Activated CD8-positive, alpha-beta memory T cell treated with anti-CD3 and anti-CD28 coated beads, Interleukin-2, amount 10 ng/mL, durations not matched to agents 7 days and 5 days (primary cell): ENCODE results near the gene CACNB4. TPM values are rescaled to one million over a fixed set of nuclear protein-coding genes. Genes with fewer than 3 reads are reported as not detected.
A peak's percentile ranks its signal among the peaks of the same experiment; 100 is the strongest.

Experiments used
- ATAC-seq: fragments of 150-1000 bp; cut with Tn5 transposase; one replicate; pipeline ENCODE4 v1.10.0; 2021; ENCODE audit warnings: moderate library complexity
- CTCF ChIA-PET: fragments of 350-600 bp; sonication (Branson Sonifier 250); formaldehyde crosslinking; loops from one replicate; lab custom pipeline; 2021; ENCODE audit warnings: antibody characterized with exemption; lab: Charles Lee
- DNase-seq: peaks from one replicate; pipeline ENCODE4 v3.0.0-alpha.2; 2020
- H3K27ac Mint-ChIP-seq: one replicate; pipeline ENCODE4 v1.8.0; 2021; ENCODE audit warnings: mild to moderate bottlenecking, mixed read lengths
- H3K27me3 Mint-ChIP-seq: one replicate; pipeline ENCODE4 v1.8.0; 2021; ENCODE audit warnings: mixed read lengths
- H3K36me3 Mint-ChIP-seq: one replicate; pipeline ENCODE4 v1.8.0; 2021; ENCODE audit warnings: mild to moderate bottlenecking, mixed read lengths
- H3K4me1 Mint-ChIP-seq: one replicate; pipeline ENCODE4 v1.8.0; 2021; ENCODE audit warnings: mixed read lengths
- H3K4me3 Mint-ChIP-seq: one replicate; pipeline ENCODE4 v1.8.0; 2021; ENCODE audit warnings: mild to moderate bottlenecking, moderate library complexity, mixed read lengths
- H3K9me3 Mint-ChIP-seq: one replicate; pipeline ENCODE4 v1.8.0; 2022; ENCODE audit warnings: low read depth, mixed read lengths
- total RNA-seq, 2 experiments: library from RNA; stranded (reverse); gene quantifications; one replicate each; pipeline ENCODE4 v1.2.3, GENCODE V29; 2021

CACNB4 gene
- total RNA-seq, 2 experiments from 2014 or later = 0.14 to 0.23 TPM

DNA sequence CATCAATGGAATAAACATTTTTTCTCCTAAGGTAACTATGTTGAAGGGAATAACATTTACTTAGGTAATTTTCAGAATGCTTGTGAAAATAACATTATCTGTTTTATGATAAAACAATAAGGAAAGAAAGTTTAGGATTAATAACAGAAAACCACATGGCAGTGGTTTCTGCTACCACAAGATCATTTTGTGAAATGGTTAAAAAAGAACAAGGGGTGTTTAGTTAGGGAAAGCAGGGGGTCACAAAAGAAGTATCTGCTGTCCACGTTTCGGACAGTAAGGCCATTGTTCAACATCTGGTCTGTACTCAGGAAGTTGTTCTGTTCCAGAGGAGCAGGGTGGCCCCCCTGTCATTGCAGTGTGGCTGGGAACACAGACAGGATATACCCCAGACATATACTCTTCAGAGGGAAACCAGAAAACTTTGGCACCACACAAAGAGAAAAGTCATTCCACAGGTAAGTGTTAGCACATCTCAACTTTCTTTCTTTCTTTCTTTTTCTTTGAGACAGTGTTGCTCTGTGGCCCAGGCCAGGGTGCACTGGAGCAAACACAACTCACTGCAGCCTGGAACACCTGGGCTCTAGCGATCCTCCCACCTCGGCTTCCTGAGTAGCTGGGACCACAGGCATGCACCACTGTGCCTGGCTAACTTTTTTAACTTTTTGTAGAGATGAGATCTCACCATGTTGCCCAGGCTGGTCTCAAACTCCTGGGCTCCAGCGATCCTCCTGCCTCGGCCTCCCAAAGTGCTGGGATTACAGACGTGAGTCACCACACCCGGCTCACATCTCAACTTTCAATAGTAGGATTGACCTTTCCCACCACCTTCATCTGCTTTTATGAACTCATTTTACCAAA lies 255.8 kb downstream of the CACNB4 start:
- Mint-ChIP-seq H3K4me1 (peaks cover 2% of the 10 kb centered on the region), H3K36me3 (no peaks in the 10 kb centered on the region), H3K27ac (no peak overlapping the region), H3K27me3 (peaks cover 4% of the 10 kb centered on the region), H3K9me3 (no peaks in the 10 kb centered on the region), H3K4me3 (no peak overlapping the region)
- ATAC-seq (no peak), DNase-seq (no peak)
- CTCF ChIA-PET = interaction anchor here (0.7 to 1.2 kb wide), 2 partner anchors 23 to 281 kb away, joined by 3 to 11 read pairs; no protein-coding TSS in a partner anchor

DNA sequence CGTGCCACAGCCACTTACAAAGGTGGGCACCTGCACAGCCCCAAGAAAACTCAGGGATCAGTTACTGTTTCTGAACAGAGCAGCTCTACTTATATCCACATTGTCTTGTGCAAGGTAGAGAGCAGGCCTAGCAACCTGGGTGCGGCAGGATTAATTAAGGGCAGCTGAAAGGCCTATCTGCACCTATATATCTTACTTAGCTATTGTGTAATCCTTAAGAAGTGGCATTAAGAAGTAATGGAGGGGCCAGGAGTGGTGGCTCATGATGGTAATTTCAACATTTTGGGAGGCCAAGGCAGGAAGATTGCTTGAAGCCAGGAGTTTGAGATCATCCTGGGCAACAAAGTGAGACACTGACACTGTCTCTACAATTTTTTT lies 257.8 kb downstream of the CACNB4 start:
- CTCF ChIA-PET = no interaction called here
- ATAC-seq (no peak), DNase-seq (no peak)
- H3K4me1 Mint-ChIP-seq = peaks cover 2% of the 10 kb centered on the region
- H3K9me3 Mint-ChIP-seq = no peaks in the 10 kb centered on the region
- no peaks in the 10 kb centered on the region for H3K27me3 Mint-ChIP-seq
- H3K27ac Mint-ChIP-seq = no peak overlapping the region
- no peak overlapping the region for H3K4me3 Mint-ChIP-seq
- H3K36me3 Mint-ChIP-seq = no peaks in the 10 kb centered on the region

DNA sequence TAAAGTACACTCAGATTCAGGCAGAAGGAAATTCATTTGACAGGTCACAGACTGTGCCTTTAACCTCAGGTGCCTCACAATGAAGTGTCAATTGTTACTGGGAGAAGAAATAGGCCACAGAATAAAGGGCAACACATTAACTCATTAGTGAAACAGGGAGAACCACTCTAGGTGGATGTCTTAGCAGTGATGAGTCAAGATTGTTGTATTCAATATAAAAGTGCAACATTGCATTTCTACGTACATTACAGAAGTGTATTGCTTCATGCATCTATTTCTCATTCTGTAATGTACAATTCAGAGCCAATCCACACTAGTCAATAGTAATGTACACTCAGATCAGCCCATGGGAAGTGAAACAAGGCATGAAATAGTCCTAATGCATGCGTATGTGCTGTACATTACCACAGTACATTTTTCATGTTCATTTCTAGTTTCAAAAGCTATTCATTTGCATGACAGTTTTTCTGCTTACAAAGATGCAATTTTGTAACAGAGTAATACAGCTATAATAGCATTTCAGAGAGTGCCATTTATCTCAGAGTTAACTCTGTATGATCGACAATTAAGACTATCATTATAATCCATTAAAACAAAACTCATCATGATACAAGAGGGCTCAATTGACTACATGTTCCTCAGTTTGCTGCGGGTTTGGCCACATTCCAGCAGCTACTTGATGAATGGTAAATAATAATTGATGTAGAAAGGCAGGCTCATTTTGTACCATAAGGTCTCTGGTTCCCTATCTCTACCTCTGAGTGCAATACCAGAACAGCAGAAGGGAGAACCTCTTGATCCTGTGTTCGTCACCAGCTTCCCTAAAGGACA lies 258.4 kb downstream of the CACNB4 start:
- Mint-ChIP-seq H3K4me3 (no peak overlapping the region), H3K36me3 (no peaks in the 10 kb centered on the region), H3K27me3 (peaks cover 2% of the 10 kb centered on the region), H3K27ac (no peak overlapping the region), H3K9me3 (no peaks in the 10 kb centered on the region), H3K4me1 (peaks cover 2% of the 10 kb centered on the region)
- CTCF ChIA-PET = no interaction called here
- ATAC-seq (no peak), DNase-seq (no peak)

DNA sequence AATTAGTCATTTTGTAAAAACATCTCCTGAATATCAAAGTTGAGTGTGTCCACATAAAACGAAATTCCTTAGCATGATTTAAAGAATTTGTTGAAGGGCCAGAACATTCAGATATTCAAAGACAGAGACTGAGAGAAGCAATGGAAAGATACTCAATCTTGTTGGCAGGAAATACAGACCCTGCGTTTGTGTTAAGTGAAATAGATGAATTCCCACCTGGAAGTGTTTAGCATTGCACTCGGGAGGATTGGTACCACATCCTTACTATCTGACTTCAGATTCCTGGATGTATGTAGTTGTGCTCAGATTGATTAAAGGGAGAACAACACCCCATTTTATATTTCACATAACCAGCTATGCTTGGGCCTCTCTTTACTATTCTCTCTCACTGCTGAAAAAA lies 260.9 kb downstream of the CACNB4 start:
- H3K36me3 Mint-ChIP-seq = no peaks in the 10 kb centered on the region
- no peak overlapping the region for H3K4me3 Mint-ChIP-seq
- CTCF ChIA-PET = no interaction called here
- H3K9me3 Mint-ChIP-seq = no peaks in the 10 kb centered on the region
- no peak overlapping the region for H3K27ac Mint-ChIP-seq
- H3K4me1 Mint-ChIP-seq = peaks cover under 1% of the 10 kb centered on the region
- peaks cover 9% of the 10 kb centered on the region for H3K27me3 Mint-ChIP-seq
- ATAC-seq = no peak
- no peak for DNase-seq

DNA sequence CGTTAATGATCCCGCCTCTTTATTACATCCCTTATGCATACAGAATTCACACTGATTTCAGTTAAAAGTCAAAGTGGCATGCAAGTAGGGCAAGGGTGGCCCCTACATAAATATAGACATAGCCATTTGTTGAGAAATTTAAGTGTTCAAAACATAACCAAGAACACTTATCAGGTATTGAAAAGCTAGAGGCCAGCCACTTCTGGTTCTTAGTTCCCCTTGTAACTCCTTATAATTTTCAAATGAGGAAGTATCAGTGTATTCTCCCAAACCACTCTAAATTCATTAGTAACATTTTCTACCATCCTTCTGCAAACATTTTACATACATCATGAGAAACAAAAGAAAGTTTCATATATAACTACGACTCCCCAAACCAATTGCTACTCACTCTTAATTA lies 264.9 kb downstream of the CACNB4 start:
- Mint-ChIP-seq H3K27me3 (peaks cover 9% of the 10 kb centered on the region), H3K4me1 (peaks cover under 1% of the 10 kb centered on the region), H3K36me3 (no peaks in the 10 kb centered on the region), H3K4me3 (no peak overlapping the region), H3K27ac (no peak overlapping the region), H3K9me3 (no peaks in the 10 kb centered on the region)
- DNase-seq (no peak), ATAC-seq (no peak)
- CTCF ChIA-PET = no interaction called here

DNA sequence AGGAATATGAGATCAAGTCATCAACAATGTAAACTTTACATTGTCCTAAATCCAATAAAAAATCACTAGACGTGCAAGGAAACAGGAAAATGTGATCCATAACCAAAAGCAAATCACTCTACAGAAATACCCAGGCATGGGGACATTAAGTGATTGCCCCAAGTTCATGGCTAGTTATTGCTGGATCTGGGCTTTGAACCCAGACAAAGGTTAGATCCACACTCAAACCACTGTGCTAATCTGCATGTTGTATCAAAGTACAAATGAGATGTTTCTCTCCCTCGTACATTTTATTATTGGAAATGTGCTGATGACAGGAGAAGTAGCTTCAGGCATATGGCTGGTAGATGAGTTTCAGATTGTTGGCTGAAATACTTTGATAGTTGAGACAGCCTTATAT lies 267.9 kb downstream of the CACNB4 start:
- DNase-seq (no peak), ATAC-seq (no peak)
- H3K27ac Mint-ChIP-seq = no peak overlapping the region
- CTCF ChIA-PET = no interaction called here
- H3K27me3 Mint-ChIP-seq = peaks cover 9% of the 10 kb centered on the region
- H3K4me3 Mint-ChIP-seq = no peak overlapping the region
- H3K36me3 Mint-ChIP-seq = no peaks in the 10 kb centered on the region
- no peaks in the 10 kb centered on the region for H3K9me3 Mint-ChIP-seq
- peaks cover 21% of the 10 kb centered on the region for H3K4me1 Mint-ChIP-seq

DNA sequence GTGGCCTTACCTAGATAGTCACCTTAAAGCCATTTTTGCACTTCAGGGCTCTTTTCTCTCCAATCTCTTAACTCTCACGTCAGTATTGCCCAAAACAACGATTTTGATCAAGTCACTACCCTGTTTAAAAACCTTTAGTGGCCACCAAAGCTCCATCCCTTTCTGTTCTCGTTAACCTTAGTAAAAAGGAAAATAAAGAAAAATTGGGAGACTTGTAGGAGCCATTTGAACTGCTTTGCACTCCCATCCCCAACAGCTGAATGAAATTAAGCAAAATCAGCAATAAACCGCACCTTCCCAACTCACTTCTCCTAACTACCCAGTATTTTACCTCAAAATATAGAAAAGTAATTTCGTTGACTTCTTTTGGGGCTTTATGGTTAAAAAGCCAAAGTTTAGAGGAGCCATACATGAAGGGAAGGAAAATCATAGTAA lies 269.9 kb downstream of the CACNB4 start:
- Mint-ChIP-seq H3K4me1 (peaks cover 33% of the 10 kb centered on the region), H3K36me3 (peaks cover 3% of the 10 kb centered on the region), H3K4me3 (peak overlapping the region; percentile 98), H3K9me3 (no peaks in the 10 kb centered on the region), H3K27me3 (peaks cover 1% of the 10 kb centered on the region), H3K27ac (peak overlapping the region; percentile 86)
- ATAC-seq (no peak), DNase-seq (no peak)
- CTCF ChIA-PET = interaction anchor here (1.3 kb wide), 1 partner anchor 168 kb away, joined by 3 read pairs; no protein-coding TSS in a partner anchor

DNA sequence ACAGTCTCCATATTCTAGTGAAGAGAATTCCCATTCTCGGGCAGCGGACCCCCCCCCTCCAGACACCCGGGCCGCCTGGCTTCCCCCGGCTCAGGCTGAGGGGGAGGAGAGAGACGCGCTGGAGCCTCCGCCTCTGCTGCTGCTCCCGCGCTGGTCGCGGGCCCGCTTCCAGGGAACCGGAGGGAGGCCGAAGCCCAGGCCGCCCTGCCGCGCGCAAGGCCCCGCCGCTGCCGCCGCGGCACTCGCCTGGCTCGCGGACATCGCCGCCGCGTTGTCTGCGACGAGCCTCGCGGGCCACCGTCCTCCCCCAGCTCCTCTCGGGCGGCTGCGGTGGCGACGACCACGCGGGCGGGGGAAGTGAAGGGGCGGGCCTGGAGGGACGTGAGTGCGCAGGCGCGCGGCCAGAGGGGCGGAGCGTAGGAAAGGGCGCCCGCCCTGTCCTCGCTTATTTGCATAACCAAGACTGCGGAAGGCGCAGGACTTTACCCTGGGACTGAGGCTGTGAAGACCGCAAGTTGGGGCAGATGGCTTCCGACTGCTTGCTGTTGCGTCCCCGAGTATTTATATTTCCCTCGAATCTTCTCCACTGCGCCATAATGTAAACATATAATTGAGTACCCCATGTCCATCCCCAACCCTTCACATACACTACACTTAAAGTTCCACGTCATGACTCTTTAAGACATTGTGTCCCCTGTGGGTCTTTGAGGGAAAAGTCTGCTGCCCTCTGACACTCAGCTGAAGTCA lies 270.5 kb downstream of the CACNB4 start, which contains the start of gene ARL5A:
ARL5A (minus strand) TSS at position 279 of the 747 bp plus-strand sequence; CDS start at position 34, 245 bp downstream.
- H3K27me3 Mint-ChIP-seq = no peaks in the 10 kb centered on the region
- peak within 1 kb of the TSS; percentile 98 for H3K4me3 Mint-ChIP-seq
- CTCF ChIA-PET = interaction anchor here (0.9 to 1.3 kb wide), 3 partner anchors 10 to 174 kb away, joined by 3 to 5 read pairs (median 3); no protein-coding TSS in a partner anchor
- H3K36me3 Mint-ChIP-seq = peaks cover 3% of the 10 kb centered on the region
- peak within 1 kb of the TSS; percentile 89 for H3K27ac Mint-ChIP-seq
- ATAC-seq = peak; percentile 97
- no peaks in the 10 kb centered on the region for H3K9me3 Mint-ChIP-seq
- peaks cover 36% of the 10 kb centered on the region for H3K4me1 Mint-ChIP-seq
- DNase-seq = peak; percentile 96

DNA sequence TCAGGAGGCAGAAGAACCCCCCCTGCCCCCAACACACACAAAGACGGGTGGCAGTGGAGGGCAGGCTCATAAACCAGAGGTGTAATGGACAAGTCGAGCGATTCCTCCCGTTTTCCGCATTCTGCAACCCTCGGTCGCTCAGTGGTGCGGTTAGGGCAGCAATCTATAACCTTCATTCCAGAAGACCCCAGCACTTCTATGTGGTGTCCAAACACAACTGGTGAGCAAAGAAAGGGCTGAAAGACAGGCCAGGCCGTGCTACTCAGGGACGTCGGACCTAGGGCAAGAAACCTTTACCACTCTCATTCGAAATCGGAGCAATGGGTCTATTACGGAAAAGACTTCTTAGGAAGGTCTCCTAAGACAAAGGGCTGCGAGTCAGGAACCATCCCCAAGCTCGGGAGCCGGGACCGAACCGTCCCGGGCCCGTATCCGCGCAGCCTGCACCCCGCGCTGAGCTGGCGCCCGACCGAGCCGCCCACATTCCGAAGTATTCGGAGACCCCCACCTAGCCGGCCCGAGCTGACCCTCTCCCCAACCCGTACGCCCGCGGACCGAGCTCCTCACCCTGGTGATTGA lies 271.2 kb downstream of the CACNB4 start:
- CTCF ChIA-PET = interaction anchor here (0.9 to 1.4 kb wide), 3 partner anchors 9 to 174 kb away, joined by 3 to 5 read pairs (median 3); no protein-coding TSS in a partner anchor
- H3K27me3 Mint-ChIP-seq = no peaks in the 10 kb centered on the region
- peaks cover 3% of the 10 kb centered on the region for H3K36me3 Mint-ChIP-seq
- peak overlapping the region; percentile 98 for H3K4me3 Mint-ChIP-seq
- H3K9me3 Mint-ChIP-seq = no peaks in the 10 kb centered on the region
- H3K27ac Mint-ChIP-seq = peak overlapping the region; percentile 89
- ATAC-seq (peak; percentile 38), DNase-seq (peak; percentile 55)
- peaks cover 41% of the 10 kb centered on the region for H3K4me1 Mint-ChIP-seq

DNA sequence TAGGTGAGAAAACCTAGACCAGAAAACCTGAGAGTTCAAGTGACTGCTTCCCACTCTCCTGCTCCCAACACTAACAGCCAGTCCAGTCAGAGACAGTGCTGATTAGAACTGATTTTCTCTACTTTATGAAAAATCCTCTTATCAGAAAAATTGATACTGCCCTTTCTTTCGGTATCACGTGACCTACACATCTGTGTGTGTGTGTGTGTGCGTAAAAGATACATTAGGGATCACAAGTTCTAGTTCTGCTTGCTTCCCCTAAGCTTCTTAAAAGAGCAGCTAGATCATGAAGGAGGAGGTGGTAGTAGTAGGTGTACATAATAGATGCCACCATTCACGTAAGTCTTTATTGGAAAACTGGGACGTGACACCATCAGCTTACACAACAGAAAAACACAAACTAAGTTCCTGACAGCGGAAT lies 272.1 kb downstream of the CACNB4 start:
- no peaks in the 10 kb centered on the region for H3K9me3 Mint-ChIP-seq
- CTCF ChIA-PET = interaction anchor here (1.1 to 1.4 kb wide), 4 partner anchors 16 to 200 kb away, joined by 3 read pairs; no protein-coding TSS in a partner anchor
- no peaks in the 10 kb centered on the region for H3K27me3 Mint-ChIP-seq
- DNase-seq = no peak
- H3K4me3 Mint-ChIP-seq = peak overlapping the region; percentile 98
- H3K4me1 Mint-ChIP-seq = peaks cover 47% of the 10 kb centered on the region
- peaks cover 6% of the 10 kb centered on the region for H3K36me3 Mint-ChIP-seq
- peak overlapping the region; percentile 89 for H3K27ac Mint-ChIP-seq
- no peak for ATAC-seq

DNA sequence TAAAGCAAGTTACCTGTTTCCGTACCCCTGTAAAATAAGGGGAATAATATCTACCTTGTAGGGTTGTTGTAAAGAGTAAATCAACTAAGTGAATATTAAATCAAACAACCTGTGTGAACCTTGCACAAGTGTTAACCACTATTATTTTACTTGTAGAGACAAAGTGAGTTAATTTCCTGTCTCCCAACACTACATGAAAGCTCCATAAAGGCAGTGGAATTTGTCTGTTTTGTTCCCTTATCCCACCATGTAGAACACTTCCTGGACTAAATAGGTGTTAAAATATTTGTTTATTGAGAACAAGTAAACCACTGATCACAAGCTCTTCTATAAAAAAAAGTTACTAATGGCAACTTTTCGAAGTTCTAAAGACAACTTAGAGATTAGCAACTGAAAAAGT lies 274.0 kb downstream of the CACNB4 start:
- Mint-ChIP-seq H3K27ac (no peak overlapping the region), H3K4me3 (no peak overlapping the region), H3K36me3 (peaks cover 14% of the 10 kb centered on the region), H3K27me3 (no peaks in the 10 kb centered on the region), H3K4me1 (peaks cover 61% of the 10 kb centered on the region), H3K9me3 (no peaks in the 10 kb centered on the region)
- DNase-seq = no peak
- ATAC-seq = no peak
- CTCF ChIA-PET = interaction anchor here (1.0 kb wide), 1 partner anchor 155 kb away, joined by 3 read pairs; no protein-coding TSS in a partner anchor

DNA sequence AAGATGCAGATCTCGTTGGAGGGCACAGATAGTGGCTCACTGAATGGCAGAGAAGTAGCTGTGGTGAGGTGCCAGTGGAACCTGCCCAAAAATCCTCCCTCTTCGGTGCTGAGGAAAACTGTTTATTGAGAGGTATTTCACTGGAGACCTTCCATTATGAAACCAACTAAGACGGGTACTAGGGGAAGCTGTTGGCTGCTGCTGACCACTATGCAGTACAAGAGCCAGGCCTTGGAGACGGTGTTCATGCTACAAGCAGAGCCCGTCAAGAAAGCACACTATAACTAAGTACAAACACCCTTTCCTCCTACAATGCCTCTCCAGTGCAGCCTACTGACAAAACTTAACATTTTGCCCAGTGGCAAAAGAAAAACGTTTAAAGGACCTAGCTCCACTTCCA lies 275.2 kb downstream of the CACNB4 start:
- H3K9me3 Mint-ChIP-seq = no peaks in the 10 kb centered on the region
- no peak for ATAC-seq

More for the DNA sequence above, 275.2 kb downstream of the CACNB4 start:
- H3K27ac Mint-ChIP-seq = no peak overlapping the region
- H3K4me1 Mint-ChIP-seq = peaks cover 60% of the 10 kb centered on the region
- DNase-seq = no peak
- H3K36me3 Mint-ChIP-seq = peaks cover 14% of the 10 kb centered on the region
- H3K4me3 Mint-ChIP-seq = no peak overlapping the region
- CTCF ChIA-PET = no interaction called here
- H3K27me3 Mint-ChIP-seq = no peaks in the 10 kb centered on the region
